Middle frontal gyrus (tissue), 1 donor: ENCODE results near the gene UBA3.

Experiments
- DNase-seq: peaks from one replicate; pipeline ENCODE4 v3.0.0-alpha.2; 2015; ENCODE audit warnings: low spot score; ENCODE audit errors: extremely low spot score

UBA3 gene

GRCh38 chr3:69012100-69012799 lies 67.9 kb downstream of the UBA3 start:
- no peak for DNase-seq

- no peak for DNase-seq
These were observed 69.0 kb downstream of the UBA3 start for GRCh38 chr3:69011096-69011730.

- no peak for DNase-seq
These were observed 70.4 kb downstream of the UBA3 start for GRCh38 chr3:69009559-69010410.

- no peak for DNase-seq
These were observed 71.2 kb downstream of the UBA3 start for GRCh38 chr3:69008980-69009379.

- no peak for DNase-seq
These were observed 74.2 kb downstream of the UBA3 start for GRCh38 chr3:69005791-69006482.

GRCh38 chr3:69005071-69005790 lies 74.9 kb downstream of the UBA3 start:
- no peak for DNase-seq
